NCI-H128 (cell line): ENCODE data around the gene CRYBB1.

Experiments
- DNase-seq: peaks from one replicate; lab custom pipeline; 2025; ENCODE audit not compliant: unreplicated experiment; lab: John Stamatoyannopoulos, UW

The CRYBB1 gene

GRCh38 chr22:26610072-26610958, 7.5 kb downstream of the CRYBB1 start:
- no peak for DNase-seq

DNA sequence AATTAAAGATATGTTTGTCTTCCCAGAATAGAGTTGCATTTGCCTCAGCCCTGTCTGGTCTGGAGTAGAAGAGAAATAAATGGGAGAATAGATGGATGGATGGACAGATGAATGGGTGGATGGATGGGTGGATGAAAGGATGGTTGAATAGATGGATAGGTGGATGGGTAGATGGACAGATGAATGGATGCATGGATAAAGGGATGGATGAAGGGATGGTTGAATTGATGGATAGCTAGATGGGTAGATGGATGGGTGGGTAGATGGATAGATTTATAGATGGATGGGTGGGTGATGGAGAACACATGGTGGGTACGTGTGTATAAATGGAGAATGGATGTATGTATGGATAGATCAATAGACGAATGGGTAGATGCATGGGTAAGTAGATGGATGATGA, 8.5 kb downstream of the CRYBB1 start:
- DNase-seq = no peak

DNA sequence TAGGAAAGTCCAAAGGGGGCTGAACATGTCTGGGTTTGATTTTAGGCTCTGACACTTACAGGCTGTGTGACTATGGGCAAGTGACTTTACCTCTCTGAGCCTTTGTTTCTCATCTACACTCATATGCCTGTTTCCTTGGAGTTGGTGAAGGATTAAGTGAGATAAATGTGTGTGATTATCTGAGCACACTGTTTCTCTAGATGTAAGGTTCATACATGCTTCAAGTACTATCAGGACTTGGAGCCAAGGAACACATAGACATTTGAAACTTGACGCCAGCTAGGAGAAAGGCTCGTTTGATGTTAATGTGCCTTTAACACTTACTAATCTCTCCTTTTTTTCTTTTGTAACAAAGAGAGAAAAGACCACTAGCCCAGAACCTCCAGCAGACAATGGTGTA, 9.7 kb downstream of the CRYBB1 start:
- DNase-seq = no peak

- no peak for DNase-seq
Observed at GRCh38 chr22:26606611-26607010, 11.2 kb downstream of the CRYBB1 start.

- no peak for DNase-seq
Observed at GRCh38 chr22:26604368-26604767, 13.5 kb downstream of the CRYBB1 start.

DNA sequence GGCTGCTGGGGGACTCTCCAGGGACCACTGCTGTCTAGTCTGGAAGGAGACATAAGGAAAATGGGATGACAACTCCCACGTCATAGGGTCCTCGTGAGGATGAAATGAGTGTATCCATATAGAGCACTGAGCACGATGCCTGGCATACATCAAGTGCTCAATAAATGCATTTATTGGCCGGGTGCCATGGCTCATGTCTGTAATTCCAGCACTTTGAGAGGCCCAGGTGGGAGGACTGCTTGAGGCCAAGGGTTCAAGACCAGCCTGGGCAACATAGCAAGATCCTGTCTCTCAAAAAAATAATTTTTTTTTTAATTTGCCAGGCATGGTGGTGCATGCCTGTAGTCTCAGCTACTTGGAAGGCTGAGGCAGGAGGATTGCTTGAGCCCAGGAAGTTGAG, 15.7 kb downstream of the CRYBB1 start:
- DNase-seq = no peak

DNA sequence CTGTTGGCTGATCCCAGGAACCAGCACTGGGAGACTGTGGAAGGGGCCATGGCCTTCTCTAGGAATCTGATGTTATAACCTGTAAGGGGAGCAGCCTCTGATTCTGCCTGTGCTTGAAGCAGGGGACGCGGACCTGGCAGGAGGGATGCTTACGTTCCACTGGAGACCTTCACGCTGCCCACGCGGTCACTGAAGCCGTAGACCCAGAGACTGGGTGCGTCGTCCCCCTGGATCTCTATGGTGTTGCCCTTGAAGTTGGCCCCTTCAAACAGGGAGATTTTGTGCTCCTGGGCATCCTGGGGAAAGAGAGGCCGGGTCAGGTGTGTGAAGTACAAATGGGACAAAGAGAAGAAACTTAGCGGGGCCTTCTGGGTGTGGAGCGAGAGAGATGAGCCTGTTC, 16.1 kb downstream of the CRYBB1 start:
- DNase-seq = no peak

DNA sequence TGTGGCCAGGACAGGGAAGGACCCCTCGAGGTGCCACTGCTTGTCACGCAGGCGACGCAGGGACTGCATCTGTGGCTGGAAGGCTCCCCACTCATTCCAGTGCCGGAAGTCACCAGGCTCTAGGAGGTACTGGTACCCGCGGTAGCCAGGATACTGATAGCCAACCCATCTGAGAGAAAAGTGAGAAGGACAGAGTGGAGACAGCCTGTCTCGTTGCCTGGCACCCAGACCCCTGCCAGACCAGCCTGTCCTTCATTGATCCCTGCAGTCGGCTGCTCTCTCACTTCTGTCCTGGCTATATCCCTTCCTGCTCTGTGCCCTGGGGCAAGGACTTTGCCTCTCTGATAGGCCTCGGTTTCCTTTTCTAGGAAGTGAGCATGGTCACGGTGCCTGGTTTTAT, 18.3 kb downstream of the CRYBB1 start:
- DNase-seq = no peak

GRCh38 chr22:26597480-26597879, 20.3 kb downstream of the CRYBB1 start:
- DNase-seq = no peak

DNA sequence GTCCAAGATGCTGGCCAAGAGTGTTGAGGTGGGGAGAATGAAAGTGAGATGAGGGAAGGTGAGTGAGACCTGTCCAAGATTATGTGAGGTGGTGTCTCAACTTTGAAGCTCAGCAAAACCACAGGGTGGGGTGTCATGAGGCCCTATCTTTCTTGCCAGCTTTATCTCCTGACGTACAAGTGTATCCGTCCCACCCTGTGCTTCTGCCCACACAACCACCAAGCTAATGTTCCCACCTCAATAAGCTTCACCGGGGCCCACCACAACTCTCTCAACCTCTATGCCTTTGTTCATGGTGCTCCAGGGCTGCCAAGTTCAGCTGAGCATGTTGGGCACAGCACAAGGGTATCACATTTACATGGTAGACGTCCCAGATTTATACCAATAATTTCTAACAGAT, 20.8 kb downstream of the CRYBB1 start:
- DNase-seq = no peak

- no peak for DNase-seq
Observed at GRCh38 chr22:26593763-26594162, 24.1 kb downstream of the CRYBB1 start.

GRCh38 chr22:26592421-26592891, 25.4 kb downstream of the CRYBB1 start:
- DNase-seq = no peak

- peak; percentile 36 for DNase-seq
Observed at GRCh38 chr22:26589845-26590736, 27.7 kb downstream of the CRYBB1 start, which contains the start of gene TPST2. TSS of gene TPST2 (minus strand) at chr22:26590132. CDS start at chr22:26541630, 48,502 bp downstream.

- no peak for DNase-seq
Observed at GRCh38 chr22:26589367-26589844, 28.4 kb downstream of the CRYBB1 start.

DNA sequence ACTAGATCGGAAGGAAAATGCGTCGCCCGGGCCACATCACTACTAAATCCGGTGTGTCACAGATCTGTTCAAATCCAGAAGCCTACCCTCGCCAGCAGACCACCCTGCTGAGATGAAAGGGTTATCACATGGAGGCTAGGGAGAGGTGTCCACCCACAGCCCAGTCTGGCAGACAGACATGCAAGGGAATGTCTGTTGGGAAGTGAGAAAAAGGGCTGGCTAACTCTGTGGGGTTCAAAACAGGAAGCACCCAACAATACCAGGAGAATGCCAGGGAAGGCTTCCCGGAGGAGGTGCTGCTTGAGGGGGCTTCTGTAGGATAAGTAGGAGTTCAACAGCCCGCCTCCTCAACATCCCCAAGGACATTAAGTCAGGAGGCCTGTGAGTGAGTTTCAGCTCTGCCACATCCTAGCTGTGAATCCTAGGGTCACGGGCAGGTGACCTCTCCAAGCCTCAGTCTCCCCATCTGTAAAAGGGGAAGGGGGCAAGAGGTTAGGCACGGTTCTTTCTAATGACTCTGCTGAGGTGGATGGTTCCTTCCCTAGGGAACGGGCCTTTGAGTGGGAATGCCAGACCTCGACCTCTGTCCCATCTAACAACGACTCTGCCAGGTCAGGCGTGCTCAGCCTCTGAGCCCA, 29.0 kb downstream of the CRYBB1 start:
- DNase-seq = no peak

GRCh38 chr22:26587991-26588613, 29.7 kb downstream of the CRYBB1 start:
- DNase-seq = no peak

DNA sequence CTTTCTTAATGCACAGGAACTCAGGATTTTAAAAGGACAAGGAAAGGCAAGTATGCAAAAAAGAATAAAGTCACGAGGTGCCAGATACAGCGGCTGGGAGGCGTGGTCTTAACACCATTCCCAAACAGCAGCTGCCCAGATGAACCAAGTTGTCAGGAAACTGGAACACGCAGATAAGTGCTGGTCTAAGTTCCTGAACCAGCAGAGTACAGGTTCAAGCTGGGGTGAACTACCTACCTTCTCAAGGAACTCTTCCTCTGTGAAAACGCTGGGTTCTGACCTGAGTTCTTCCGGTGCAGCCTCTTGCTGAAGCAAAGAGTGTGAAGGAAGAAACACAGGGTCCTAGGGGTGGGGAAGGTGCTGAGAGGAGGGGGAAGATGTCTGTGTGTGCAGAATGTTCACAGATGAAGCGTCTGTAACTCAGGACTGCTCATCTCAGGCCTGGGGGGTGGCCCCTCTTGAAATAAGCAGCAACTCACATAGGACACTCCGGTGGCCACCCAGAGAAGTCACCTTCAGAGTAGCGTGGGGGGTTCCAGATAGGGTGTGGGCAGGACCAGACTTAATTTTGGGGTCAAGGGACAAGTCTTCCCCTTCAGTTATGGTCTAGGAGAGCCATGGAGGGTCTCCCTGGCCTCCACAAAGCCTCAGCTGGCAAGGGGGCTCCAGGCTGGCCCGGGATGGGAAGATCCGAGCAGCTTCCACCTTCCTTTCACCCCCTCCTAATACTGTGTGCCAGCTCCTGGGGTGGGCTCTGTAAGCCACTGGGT, 31.1 kb downstream of the CRYBB1 start:
- DNase-seq = no peak

GRCh38 chr22:26585104-26585790, 32.6 kb downstream of the CRYBB1 start:
- DNase-seq = no peak

DNA sequence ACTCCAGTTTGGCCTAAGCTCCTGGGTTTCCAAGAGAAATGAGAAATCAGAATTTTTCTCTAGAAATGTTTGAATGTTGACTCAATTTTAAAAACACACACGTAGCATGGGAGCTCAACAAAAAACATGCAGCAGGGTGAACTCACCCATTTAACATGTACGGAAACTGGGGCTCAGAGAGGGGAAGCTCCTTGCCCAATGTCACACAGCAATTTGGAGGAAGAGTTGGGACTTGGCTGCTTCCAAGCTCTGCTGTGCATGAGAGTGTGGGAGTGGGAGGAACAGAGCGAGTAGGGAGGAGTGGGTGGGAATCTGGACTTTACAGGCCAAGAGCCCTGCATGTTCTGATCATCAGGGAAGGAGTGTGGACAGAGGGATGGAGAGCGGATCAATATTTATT, 33.8 kb downstream of the CRYBB1 start:
- no peak for DNase-seq
